NCI-H524 (cell line): ENCODE data around the gene INSYN1.
"Not testable (repeated sequence)": the region's sequence is repeated elsewhere in the genome, so short reads cannot be mapped to it uniquely, and the experiment has no call there.

ENCODE experiments used
- DNase-seq, 2 experiments: peaks; one replicate each; lab custom pipeline; 2025; lab: John Stamatoyannopoulos, UW

INSYN1 gene

DNA sequence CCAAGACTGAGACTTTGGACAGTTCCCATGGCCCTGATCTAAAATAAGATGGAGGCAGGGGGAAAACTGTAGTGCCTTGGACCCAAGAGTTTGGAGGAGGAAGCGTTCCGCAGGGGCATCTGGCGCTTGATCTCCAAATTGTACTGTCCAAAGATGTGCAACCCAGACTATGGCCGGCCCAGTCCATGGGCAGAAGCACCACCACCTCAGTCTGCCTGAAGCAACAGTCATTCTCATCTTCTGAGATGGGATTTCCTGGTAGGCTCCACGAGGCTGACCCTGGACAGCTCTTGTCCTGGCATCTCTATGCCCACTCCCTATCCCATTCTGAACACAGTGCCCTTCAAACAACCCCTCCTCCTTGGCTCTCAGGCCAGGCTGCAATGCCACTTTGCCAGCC is 3.6 kb downstream of the INSYN1 start:
- no peak for DNase-seq

- DNase-seq: peak; percentile 85 to 89
Observed at GRCh38 chr15:73748730-73749129, 4.4 kb downstream of the INSYN1 start.

- peak; percentile 74 to 83 for DNase-seq
Observed at GRCh38 chr15:73747847-73748590, 5.1 kb downstream of the INSYN1 start.

DNA sequence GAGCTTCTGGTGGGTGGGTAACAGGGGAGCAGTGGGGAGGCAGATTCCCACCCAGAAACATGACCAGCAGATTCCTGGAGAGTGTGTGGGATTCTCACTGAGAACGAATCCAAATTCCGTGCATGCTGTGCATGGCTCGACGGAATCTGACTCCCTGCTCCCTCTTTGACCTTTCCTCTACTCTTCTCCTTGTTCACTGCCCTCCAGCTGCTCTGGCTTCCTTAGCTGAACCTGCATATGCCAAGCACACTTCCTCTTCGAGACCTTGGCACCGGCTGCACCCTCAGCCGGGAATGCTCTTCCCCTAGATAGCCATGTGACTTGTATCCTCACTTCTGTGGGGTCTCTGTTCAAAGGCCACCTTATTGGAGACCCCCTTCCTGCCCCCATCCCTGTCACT is 6.3 kb downstream of the INSYN1 start:
- DNase-seq: no peak

GRCh38 chr15:73746261-73746660 is 6.9 kb downstream of the INSYN1 start:
- DNase-seq: no peak

GRCh38 chr15:73745073-73745472 is 8.1 kb downstream of the INSYN1 start:
- DNase-seq: no peak

- no peak for DNase-seq
Observed at GRCh38 chr15:73744293-73744692, 8.9 kb downstream of the INSYN1 start.

DNA sequence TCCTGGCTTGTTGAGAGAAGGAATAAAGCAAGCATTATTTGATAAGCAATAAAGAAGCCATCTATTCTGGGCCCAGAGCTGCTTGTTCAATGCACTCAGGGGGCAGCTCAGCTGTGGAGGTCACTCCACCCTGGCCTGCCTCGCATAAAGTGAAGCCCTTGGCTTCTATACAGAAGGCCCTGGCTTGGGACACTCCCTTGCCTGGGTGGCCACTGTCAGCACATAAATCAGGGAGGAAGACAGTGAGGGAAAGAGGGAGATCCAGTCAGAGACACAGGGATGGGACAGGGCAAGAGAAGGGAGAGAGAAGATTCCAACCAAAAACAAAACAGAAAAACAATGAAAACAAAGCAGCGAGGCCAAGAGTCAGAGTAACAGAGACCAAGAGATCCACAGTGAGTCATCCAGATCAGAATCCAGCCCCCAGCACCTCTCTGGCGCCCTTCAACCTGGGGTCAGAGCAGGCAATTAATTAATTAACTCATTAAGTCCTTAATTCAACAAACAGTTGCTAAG is 11.8 kb downstream of the INSYN1 start:
- no peak for DNase-seq

DNA sequence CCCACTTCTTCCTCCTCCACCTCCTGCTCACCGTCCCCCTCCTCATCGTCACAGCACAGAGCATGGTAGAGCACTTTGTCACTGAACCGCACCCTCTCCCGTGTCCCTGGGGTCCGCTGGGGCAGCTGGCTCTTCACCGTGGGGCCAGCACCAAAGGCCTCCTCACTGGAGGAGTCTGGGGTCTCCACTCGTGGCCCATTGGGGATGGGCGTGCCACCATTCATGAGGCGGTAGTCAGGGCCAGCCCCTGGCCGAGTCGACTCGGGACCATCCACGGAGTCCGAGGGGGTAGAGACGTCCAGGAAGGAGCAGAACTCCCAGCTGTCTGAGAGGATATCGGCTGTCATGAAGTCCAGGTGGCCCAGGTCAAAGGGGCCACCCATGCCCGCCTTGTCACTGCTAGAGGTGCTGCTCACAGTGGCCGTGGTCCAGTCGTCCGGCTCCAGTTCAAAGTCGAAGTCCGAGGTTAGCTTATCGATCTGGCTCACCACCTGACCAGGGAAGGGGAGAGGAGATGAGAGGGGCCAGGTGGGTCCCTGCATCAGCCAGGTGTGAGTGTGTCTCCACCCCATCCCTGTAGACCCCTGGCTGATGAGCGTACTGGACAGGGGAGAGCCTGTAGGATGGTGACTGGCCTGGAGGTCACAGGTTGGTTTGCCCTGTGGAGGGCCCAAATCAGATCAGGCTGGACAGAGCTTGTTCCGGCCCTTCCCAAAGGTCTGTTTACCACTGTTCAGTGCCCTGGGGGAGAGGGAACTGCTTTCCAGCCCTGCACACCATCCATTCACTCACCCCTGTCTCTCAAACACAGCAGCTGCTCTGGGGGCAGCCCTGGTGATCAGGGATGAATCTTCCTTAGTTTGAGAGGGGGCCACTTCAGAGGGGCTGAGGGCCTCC is 12.8 kb downstream of the INSYN1 start:
- no peak for DNase-seq

DNA sequence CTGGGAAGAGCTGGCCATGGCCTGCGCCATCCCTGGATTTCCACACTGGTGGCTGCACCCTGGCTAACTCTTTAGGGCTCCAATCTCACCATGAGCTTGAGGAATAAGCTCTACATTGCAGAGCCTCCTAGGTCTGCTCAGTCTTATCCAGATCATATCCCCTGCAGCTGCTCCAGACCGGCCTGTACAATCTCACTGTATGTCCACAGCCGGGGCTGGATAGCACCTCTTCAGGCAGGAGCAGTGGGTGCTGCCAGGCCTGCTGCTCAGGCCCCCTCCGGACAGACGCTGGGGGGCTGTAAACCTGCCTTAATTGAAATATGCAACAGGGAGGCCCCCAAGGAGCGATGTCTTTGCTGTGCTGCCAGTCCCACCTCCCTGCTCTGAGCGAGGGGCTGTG is 15.6 kb downstream of the INSYN1 start:
- DNase-seq: no peak

DNA sequence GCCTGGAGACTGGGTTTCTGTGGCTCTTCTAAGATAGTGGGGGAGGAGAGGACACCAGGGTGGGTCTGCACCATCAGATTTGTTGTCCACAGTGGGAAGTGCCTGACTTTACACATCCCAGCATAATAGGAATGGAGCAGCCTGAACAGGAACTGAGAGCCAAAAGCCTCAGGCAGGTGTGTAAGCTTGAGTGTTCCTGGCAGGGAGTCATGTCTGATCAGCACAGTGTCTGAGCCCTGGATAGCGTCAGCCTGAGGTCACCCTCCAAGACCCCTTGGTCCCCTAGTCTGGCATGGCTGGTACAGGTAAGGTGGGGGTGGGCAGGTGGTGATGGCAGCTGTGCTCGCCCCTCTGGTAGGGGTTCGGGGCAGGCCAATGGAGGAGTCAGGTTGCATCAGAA is 20.2 kb downstream of the INSYN1 start:
- DNase-seq: no peak

- DNase-seq: not testable (repeated sequence)
Observed at GRCh38 chr15:73732051-73732450, 21.1 kb downstream of the INSYN1 start.

DNA sequence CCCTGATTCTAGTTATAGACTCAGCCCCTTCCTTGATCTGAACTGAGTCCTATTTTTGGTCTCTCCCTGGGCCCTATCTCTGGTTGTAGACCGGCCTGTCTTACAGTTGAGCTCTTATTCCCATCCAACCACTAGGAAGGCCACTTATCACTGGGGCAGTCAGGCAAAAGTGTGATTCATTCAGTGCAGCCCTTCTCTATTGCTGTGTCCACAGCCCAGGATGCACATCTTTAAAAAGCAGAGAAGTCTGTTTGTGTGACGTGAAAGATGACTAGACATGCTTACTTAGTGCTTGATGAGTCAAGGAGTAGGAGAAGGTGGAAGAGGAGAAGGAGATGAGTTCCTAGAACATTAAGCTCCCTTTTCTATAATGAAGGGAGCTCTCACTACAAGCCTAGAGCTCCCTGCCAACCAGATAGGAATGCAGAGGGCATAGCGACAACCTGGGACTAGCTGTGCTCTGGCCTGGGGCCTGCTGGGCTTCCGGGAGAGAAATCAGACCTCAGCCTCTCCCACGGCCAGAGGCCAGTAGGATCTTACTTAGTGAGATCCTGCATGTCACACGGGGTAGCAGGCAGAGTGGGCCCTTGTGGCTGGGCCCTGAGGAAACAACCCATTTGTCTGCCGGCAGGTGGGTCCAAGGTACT is 25.7 kb downstream of the INSYN1 start:
- no peak for DNase-seq

- DNase-seq: no peak
Observed at GRCh38 chr15:73724212-73724611, 28.9 kb downstream of the INSYN1 start.

GRCh38 chr15:73723191-73723590 is 30.0 kb downstream of the INSYN1 start:
- DNase-seq: no peak

- no peak for DNase-seq
Observed at GRCh38 chr15:73722425-73722824, 30.7 kb downstream of the INSYN1 start.

DNA sequence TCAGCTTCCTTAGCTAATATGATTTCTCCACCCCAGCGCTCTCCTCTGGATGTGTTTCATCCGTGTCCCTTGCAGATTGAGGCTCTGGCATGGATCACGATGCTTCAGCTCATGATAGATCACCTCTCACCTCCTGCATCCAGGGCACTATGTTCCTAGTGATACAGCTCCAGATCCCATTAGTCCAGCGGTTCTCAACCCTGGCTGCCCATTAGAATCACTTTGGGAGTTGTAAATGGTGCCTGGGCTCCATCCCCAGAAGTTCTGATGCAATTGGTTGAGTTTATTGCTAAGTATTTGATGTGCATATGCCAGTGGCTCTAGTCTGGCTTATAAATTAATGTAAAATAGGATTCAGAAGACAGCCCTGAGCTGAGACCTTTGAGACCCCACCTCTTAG is 34.5 kb downstream of the INSYN1 start:
- no peak for DNase-seq

DNA sequence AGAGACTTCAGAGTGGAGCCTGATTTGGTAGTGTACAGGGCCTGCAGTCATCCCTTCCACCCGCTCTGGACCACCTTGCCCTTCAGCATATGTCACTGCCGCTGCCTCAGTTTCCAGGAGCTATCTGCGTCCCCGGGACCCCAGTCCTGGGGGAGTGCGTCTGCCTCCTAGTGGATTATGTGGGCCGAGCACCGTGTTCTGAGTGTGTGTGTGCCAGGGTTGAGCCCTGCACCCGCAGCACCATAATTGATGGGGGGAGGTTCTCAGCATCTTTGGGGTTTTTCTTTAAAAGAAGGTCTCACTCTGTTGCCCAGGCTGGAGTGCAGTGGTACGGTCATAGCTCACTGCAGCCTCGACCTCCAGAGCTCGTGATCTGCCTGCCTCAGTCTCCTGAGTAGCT is 35.3 kb downstream of the INSYN1 start:
- no peak for DNase-seq

GRCh38 chr15:73717206-73717605 is 35.9 kb downstream of the INSYN1 start:
- DNase-seq: no peak

- DNase-seq: no peak
Observed at GRCh38 chr15:73716417-73716816, 36.7 kb downstream of the INSYN1 start.

DNA sequence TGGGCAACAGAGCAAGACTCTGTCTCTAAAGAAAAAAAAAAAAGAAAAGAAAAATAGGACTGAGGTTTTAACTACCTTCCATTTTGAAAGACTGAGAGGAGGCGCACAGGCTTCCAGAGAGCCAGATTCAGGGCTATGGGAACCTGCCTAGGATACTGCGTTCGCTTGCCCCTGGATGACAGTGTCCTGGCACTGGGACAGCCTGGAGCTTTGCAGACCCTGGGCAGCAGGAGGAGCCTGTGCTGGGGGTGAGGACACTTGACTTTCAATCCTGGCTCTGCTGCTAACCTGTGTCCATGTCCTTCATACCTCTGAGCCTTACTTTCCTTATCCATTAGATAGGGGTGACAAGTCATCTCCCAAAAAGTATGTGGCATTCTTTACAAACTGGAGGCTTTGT is 37.7 kb downstream of the INSYN1 start:
- DNase-seq: no peak

- DNase-seq: no peak
Observed at GRCh38 chr15:73714695-73715301, 38.4 kb downstream of the INSYN1 start.
